Stimulated activated CD4-positive, alpha-beta T cell treated with anti-CD3 and anti-CD28 coated beads, Interleukin-2, amount 100 ng/mL, for 48 hours (primary cell): Measurements from ENCODE around the gene NR2C2AP.
"Not testable (repeated sequence)": the region's sequence is repeated elsewhere in the genome, so short reads cannot be mapped to it uniquely, and the experiment has no call there.

Experiments used
- DNase-seq, 2 donors: peaks; one replicate each; pipeline ENCODE4 v3.0.0-alpha.2; 2020

Gene NR2C2AP

GRCh38 chr19:19179548-19180441, 23.4 kb downstream of the NR2C2AP start:
- no peak for DNase-seq

GRCh38 chr19:19176950-19177349, 26.3 kb downstream of the NR2C2AP start:
- DNase-seq: no peak

- DNase-seq: not testable (repeated sequence)
Observed at GRCh38 chr19:19173243-19173642, 30.0 kb downstream of the NR2C2AP start.

DNA sequence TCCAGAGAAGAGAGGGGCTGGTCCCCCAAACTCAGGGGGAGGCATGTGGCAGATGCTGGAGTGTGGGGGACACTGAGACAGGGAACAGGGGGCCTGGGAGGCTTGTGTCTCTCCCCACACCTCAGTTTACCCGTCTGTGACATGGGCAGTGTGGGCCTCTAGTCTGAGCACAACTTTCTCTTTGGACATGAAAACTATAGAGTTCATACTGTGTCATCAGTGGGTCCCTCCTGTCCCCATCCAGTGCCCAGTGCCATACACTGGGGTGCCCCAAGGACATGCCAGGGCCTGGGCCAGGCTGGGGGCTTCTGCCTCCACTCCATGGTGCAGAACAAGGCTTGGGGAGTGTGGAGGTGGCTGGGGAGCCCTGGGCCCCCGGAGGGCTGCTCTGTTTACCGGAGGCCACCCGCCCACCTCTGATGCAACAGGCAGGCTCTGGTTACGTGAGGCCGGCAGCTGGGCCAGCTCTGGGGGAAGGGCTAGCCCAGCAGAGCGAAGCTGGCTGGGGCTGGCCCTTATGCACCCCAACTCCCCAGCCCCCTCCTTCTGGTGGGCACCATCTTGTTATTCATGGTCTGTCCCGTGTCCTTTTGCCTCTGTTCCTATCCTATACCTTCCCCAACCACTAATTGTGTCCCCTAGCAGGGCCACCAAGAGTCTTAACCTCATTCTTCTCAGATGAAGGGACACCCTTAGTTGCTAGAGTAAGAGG, 31.2 kb downstream of the NR2C2AP start:
- DNase-seq: no peak

- DNase-seq: no peak
Observed at GRCh38 chr19:19170873-19171672, 32.1 kb downstream of the NR2C2AP start.

GRCh38 chr19:19170053-19170872, 33.0 kb downstream of the NR2C2AP start, which contains the start of gene MEF2B:
TSS of gene MEF2B (minus strand) at chr19:19170263. CDS start at chr19:19150735, 19,528 bp downstream.
- DNase-seq: peak; percentile 72 to 76

DNA sequence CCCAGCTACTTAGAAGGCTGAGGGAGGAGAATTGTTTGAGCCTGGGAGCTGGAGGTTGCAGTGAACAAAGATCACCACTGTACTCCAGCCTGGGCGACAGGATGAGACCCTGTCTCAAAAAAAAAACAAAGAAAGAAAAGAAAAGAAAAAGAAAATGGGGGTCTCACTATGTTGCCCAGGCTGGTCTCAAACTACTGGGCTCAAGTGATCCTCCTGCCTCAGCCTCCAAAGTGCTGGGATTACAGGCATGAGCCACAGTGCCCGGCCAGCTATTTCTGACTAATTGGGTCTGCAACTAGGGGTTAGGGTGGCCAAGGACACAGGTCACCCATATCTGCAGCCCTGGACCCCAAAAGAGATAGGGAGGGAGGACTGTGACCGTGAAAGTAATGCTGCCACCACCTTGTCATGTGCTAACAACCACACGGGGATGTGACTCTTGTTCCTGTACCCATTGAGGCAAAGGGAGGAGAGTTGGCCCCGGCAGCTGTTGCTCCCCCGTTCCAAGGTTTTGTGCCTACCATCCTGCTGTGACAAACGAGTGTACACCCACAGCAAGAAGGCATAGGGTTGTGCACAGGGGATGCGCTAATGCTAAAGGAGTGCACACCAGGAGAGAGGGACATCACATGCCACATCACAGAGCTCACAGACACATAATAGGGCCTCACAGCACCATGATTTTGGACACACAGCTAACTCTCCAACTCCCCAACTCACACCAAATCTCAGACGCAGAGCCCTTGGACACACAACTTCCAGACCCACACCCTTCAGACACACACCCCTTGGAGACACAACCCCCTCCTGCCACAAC, 33.8 kb downstream of the NR2C2AP start:
- DNase-seq: no peak

GRCh38 chr19:19167612-19168011, 35.6 kb downstream of the NR2C2AP start:
- DNase-seq: no peak

- no peak for DNase-seq
Observed at GRCh38 chr19:19165396-19165795, 37.8 kb downstream of the NR2C2AP start.

GRCh38 chr19:19162495-19162894, 40.7 kb downstream of the NR2C2AP start:
- DNase-seq: no peak

DNA sequence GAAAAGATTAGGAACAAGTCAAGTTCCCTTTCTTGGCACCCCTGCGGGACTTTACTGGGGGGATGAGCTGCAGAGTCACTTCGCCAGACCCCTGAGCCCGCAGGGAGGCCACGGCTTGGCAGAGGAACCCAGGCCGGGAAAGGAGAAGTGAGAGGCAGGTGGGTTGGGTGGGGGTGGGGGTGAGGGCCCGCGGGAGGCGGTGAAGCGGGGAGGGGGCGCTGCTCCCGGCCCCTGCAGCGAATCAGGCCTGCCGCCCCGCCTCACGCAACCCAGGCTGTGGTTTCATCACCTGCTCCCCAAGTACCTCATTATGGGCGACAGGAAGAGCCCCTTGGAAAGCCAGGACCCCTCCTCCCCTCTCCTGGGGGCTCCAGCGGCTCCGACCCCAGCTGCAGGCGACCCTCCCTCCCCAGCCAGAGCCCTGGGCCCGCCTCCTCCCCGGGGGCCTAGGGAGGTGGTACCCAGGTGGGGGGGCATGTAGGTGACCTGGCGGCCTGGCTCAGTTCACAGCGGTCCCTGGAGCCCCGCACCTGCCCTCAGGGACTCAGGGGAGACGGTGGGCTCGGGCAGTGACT, 42.7 kb downstream of the NR2C2AP start:
- no peak for DNase-seq

- no peak for DNase-seq
Observed at GRCh38 chr19:19159534-19159933, 43.7 kb downstream of the NR2C2AP start.

DNA sequence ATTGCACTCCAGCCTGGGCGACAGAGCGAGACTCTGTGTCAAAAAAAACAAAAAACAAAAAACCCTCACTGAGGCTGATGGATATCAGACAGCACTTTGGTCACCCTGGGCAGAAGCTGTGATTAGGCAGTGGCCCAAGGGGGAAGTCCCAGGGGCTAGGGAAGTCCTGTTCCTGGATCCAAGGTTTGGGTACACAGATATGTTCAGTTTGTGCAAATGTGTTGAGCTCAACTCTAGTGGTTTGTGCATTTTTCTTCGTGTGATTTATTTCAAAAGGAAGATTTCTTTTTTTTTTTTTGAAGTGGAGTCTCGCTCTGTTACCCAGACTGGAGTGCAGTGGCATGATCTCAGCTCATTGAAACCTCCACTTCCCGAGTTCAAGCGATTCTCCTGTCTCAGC, 45.4 kb downstream of the NR2C2AP start:
- no peak for DNase-seq

GRCh38 chr19:19155495-19156219, 47.6 kb downstream of the NR2C2AP start:
- DNase-seq: no peak

DNA sequence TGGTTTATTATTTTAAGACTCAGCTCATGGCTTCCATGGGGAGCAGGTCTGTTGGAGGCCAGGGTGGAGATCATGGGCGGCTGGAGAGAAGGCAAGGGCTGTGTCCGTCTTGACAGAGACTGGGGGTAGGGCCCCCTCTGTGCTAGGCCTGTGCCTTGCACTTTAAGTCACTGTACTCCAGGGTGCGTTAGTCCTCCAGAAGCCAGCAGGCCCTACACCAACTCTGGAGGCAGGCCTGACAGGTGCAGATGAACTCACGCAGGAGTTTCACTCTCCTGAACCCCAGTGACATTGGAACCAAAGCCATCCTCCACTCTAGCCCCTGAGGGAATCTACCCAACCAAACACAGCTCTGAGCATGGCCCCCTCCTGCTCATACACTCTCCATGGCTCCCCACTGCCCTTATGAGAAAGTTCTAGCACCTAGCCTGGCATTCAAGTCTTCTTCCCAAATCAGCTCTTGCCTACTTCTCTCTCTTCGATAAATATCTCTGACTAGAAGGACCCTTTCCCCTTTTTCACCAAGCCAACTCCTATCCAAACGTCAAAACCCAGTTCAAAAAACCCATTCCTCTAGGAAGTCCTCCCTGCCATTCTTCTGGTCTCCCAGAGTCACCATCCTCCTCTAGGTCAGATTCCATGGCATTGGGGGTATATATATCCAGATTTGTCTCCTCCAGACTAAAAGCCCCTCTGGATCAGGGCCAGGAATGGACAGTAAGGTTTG, 48.3 kb downstream of the NR2C2AP start:
- no peak for DNase-seq

- DNase-seq: no peak
Observed at GRCh38 chr19:19152668-19153384, 50.4 kb downstream of the NR2C2AP start.

- DNase-seq: no peak
Observed at GRCh38 chr19:19151418-19151817, 51.8 kb downstream of the NR2C2AP start.
